ENCODE measurements around the gene ENO3.

Gene ENO3

DNA sequence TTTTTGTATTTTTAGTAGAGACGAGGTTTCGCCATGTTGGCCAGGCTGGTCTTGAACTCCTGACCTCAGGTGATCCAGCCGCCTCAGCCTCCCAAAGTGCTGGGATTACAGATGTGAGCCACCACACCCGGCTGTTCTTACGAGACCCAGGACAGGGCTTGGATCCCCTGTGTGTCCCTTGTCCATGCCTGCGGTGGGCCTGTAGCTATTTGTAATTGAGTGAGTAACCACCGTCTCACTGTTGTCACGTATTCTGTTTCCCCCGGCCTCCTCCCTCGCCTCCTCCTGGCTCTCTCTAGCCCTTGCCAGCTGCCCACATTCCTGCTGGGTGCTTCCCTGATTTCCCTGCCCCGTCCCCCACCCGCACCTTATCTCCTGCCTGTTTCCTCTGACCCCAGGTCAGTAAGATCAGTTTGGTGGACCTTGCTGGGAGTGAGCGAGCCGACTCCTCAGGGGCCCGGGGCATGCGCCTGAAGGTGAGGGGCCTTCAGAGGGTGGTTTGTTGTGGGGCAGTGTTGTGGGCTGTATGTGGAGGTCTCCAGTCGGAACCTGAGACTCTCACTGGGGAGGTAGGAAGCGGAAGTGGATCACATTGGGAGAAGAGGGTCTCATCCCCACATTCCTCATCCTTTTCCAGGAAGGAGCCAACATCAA, 52.4 kb downstream of the ENO3 start:
- DNase-seq (ENCODE audit: extremely low spot score) = no peak
- TF ChIP-seq SP1 (IDR thresholded peaks at IDR 0.05) (no peak), ARNT (IDR thresholded peaks at IDR 0.05) (no peak), ZNF384 (IDR thresholded peaks at IDR 0.05) (no peak), TARDBP (IDR thresholded peaks at IDR 0.05) (no peak), LEF1 (IDR thresholded peaks at IDR 0.05; ENCODE audit: borderline replicate concordance) (no peak), FOXA1 (IDR thresholded peaks at IDR 0.05) (no peak), CTBP1 (IDR thresholded peaks at IDR 0.05; ENCODE audit: borderline replicate concordance) (no peak), FOXM1 (IDR thresholded peaks at IDR 0.05; ENCODE audit: borderline replicate concordance) (no peak), ELF4 (IDR thresholded peaks at IDR 0.05) (no peak), HDGF (IDR thresholded peaks at IDR 0.05; ENCODE audit: borderline replicate concordance) (no peak), BHLHE40 (IDR thresholded peaks at IDR 0.05; ENCODE audit: borderline replicate concordance) (no peak), FOXK2 (IDR thresholded peaks at IDR 0.05) (no peak), L3MBTL2 (conservative IDR thresholded peaks at IDR 0.05) (no peak), NFRKB (IDR thresholded peaks at IDR 0.05) (no peak), SUZ12 (IDR thresholded peaks at IDR 0.05) (no peak)
- TF ChIP-seq, protein P1, sequence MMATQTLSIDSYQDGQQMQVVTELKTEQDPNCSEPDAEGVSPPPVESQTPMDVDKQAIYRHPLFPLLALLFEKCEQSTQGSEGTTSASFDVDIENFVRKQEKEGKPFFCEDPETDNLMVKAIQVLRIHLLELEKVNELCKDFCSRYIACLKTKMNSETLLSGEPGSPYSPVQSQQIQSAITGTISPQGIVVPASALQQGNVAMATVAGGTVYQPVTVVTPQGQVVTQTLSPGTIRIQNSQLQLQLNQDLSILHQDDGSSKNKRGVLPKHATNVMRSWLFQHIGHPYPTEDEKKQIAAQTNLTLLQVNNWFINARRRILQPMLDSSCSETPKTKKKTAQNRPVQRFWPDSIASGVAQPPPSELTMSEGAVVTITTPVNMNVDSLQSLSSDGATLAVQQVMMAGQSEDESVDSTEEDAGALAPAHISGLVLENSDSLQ (IDR thresholded peaks at IDR 0.05) = no peak
- CTCF ChIA-PET = no interaction called here
- POLR2A ChIA-PET = no interaction called here

Data from HEK293T (cell line).